ENCODE results near the gene TENT4B.
A peak's percentile ranks its signal among the peaks of the same experiment; 100 is the strongest.

The TENT4B gene

DNA sequence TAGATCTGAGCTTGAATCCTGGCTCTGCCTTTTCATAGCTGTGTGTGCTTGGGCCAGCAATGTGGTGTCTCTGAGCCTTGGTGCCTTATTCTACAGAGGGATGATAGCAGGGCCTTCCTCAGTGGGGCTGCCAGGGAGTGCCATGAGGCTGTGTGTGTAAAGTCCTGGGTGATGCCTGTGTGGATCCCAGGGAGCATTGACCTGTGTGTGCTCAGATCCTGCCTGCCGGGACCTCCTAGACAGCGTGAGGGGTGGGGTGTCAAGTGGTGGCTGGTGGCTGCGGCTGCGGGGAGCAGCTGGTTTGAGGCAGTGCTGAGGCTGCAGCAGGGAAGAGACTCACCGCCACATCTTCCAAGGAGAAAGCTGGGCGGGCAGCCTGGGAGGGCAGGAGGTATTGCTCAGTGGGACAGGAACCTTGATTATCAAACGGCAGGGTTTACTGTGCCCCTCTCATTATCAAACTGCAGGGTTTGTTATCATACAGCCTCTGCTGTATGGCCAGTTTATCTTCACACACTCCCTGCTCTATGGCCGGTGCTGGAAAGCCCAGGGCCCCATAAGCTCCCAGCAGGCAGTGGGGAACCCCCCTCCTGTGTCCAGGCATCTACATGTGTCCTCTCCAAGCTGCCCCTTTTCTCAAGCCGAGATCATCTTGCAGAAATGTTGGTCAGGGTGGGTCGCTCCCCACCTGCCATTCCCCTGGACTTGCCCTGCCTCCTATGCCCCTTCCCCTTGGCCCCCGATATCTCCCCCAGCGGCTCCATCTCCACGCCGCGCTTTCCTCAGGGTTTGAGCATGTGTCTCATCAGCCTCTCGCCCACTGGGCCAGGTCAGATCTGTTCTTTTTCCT is 110.2 kb downstream of the TENT4B start:
- Histone ChIP-seq H3K9me3 (no peaks in the 10 kb centered on the region), H3K4me1 (peaks cover 0 to 36% (median 25%) of the 10 kb centered on the region in 4 donors), H3K36me3 (no peaks in the 10 kb centered on the region), H3K27ac (no peak overlapping the region), H3K4me3 (no peak overlapping the region), H3K27me3 (no peaks in the 10 kb centered on the region)
- no peak for TF ChIP-seq CTCF (IDR thresholded peaks at IDR 0.05)
- intact Hi-C loops (cut with DNase I; ENCODE audit: low total_unique reads): no loop called here
- peak in 1 of 2 donors; percentile 55 for DNase-seq

GRCh38 chr16:50263940-50264929 is 111.1 kb downstream of the TENT4B start:
- peak in 1 of 2 donors; percentile 13 for DNase-seq
- Histone ChIP-seq H3K4me3 (no peak overlapping the region), H3K9me3 (no peaks in the 10 kb centered on the region), H3K27ac (no peak overlapping the region), H3K4me1 (peaks cover 0 to 28% (median 20%) of the 10 kb centered on the region in 4 donors), H3K27me3 (no peaks in the 10 kb centered on the region), H3K36me3 (no peaks in the 10 kb centered on the region)
- intact Hi-C loops (cut with DNase I; ENCODE audit: low total_unique reads): no loop called here
- no peak for TF ChIP-seq CTCF (IDR thresholded peaks at IDR 0.05)

DNA sequence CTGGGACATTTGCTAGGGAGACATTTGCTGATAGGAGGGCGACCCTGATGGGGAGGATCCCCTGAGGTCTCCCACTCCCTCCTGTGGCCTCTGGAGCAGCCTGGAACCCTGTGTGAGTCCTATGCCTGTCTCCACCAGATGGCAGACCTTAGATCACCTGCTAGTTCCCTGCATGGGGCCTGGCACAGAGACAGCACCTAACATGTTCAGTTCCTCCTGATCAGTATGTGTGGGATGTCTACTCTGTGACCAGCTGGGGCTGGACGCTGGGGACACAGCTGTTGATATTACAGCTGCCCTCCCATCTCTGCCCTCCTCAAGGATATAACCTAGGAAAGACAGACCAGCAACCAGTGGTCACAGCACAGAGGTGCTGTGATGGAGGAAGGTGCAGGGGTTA is 112.2 kb downstream of the TENT4B start:
- H3K4me1 ChIP-seq: peaks cover 0 to 19% (median 14%) of the 10 kb centered on the region in 4 donors
- peak overlapping the region; percentile 12 to 58 for H3K27ac ChIP-seq

GRCh38 chr16:50265716-50266336 is 112.7 kb downstream of the TENT4B start:
- intact Hi-C loops (cut with DNase I; ENCODE audit: low total_unique reads): no loop called here
- peaks cover 0 to 19% (median 14%) of the 10 kb centered on the region in 4 donors for H3K4me1 ChIP-seq
- TF ChIP-seq CTCF (IDR thresholded peaks at IDR 0.05): no peak
- H3K4me3 ChIP-seq: peak overlapping the region; percentile 39 to 40
- DNase-seq: peak in 1 of 2 donors; percentile 64
- H3K9me3 ChIP-seq: no peaks in the 10 kb centered on the region
- peak overlapping the region; percentile 33 to 58 for H3K27ac ChIP-seq
- H3K36me3 ChIP-seq: no peaks in the 10 kb centered on the region
- no peaks in the 10 kb centered on the region for H3K27me3 ChIP-seq

More for the DNA sequence above, 112.2 kb downstream of the TENT4B start:
- H3K27me3 ChIP-seq: no peaks in the 10 kb centered on the region
- H3K9me3 ChIP-seq: no peaks in the 10 kb centered on the region
- no peaks in the 10 kb centered on the region for H3K36me3 ChIP-seq
- TF ChIP-seq CTCF (IDR thresholded peaks at IDR 0.05): no peak
- DNase-seq: peak in 1 of 2 donors; percentile 40
- intact Hi-C loops (cut with DNase I; ENCODE audit: low total_unique reads): no loop called here
- no peak overlapping the region for H3K4me3 ChIP-seq
